GM12878 (cell line): ENCODE measurements around the gene PLCD1. TPM values are rescaled to one million over a fixed set of nuclear protein-coding genes. Genes with fewer than 3 reads are reported as not detected.

ENCODE experiments used
- ATAC-seq: fragments of 200-7000 bp; cut with Tn5 transposase; 3 replicates; pipeline ENCODE4 v1.9.1; 2020; ENCODE audit warnings: mild to moderate bottlenecking, moderate library complexity
- BruUV-seq: library from RNA; stranded (reverse); fragments of 400-500 nt; replicated peaks from 2 replicates; lab custom pipeline; 2021; lab: Mats Ljungman, UMichigan
- CTCF ChIA-PET: fragments of 300-600 bp; sonication (Branson Sonifier 250); formaldehyde crosslinking; extraction: SDS; loops from one replicate; lab custom pipeline; 2021; ENCODE audit warnings: inconsistent platforms; lab: Yijun Ruan, JAX
- POLR2A ChIA-PET: fragments of 350-600 bp; formaldehyde crosslinking; extraction: SDS; loops from one replicate; lab custom pipeline; 2021; ENCODE audit warnings: inconsistent platforms; lab: Charles Lee
- RAD21 ChIA-PET: fragments of 300-600 bp; sonication (Branson Sonifier 250); formaldehyde crosslinking; loops from one replicate; lab custom pipeline; 2023; ENCODE audit warnings: antibody characterized with exemption; ENCODE audit not compliant: unreplicated experiment; lab: Charles Lee
- SMC1A ChIA-PET: fragments of 300-600 bp; sonication (Branson Sonifier 250); formaldehyde crosslinking; loops from one replicate; lab custom pipeline; 2023; ENCODE audit not compliant: unreplicated experiment, uncharacterized antibody; lab: Charles Lee
- DNase-seq: peaks from one replicate; pipeline ENCODE4 v3.0.0-alpha.2; 2011; ENCODE audit warnings: low read depth, low spot score
- FAIRE-seq: peaks from 3 replicates; lab custom pipeline; 2011; peaks lifted over from hg19 to GRCh38; lab: Jason Lieb, UNC
- H2AFZ ChIP-seq: 2 replicates; pipeline ENCODE4 v1.6.0; 2011; ENCODE audit warnings: low read depth, low read length, control low read depth; ENCODE audit not compliant: control insufficient read depth
- H3K27ac ChIP-seq: 2 replicates; pipeline ENCODE4 v1.5.1; 2011; ENCODE audit warnings: control low read depth; ENCODE audit not compliant: control insufficient read depth, insufficient read depth
- H3K27me3 ChIP-seq, 2 experiments: replicated peaks in 1 of 2; 2 replicates each; pipeline versions ENCODE4 v1.6.0 to v1.6.1; 2011; ENCODE audit warnings: low read length in 1 of 2; ENCODE audit not compliant: control insufficient read depth in 2 of 2, insufficient read depth in 2 of 2
- H3K36me3 ChIP-seq, 2 experiments: 2 replicates each; pipeline ENCODE4 v1.5.1; 2011; ENCODE audit warnings: low read length in 1 of 2; ENCODE audit not compliant: control insufficient read depth in 2 of 2, insufficient read depth in 2 of 2
- H3K4me1 ChIP-seq: 2 replicates; pipeline ENCODE4 v1.6.1; 2011; ENCODE audit warnings: mild to moderate bottlenecking, low read length, moderate library complexity, mixed read lengths; ENCODE audit not compliant: control insufficient read depth, insufficient read depth
- H3K4me2 ChIP-seq: 2 replicates; pipeline ENCODE4 v1.6.0; 2011; ENCODE audit warnings: control low read depth; ENCODE audit not compliant: control insufficient read depth, insufficient read depth
- H3K4me3 ChIP-seq: fragments of 200-600 bp; sonication (generic); 2 replicates; pipeline ENCODE4 v1.5.1; 2016
- H3K79me2 ChIP-seq: 2 replicates; pipeline ENCODE4 v1.6.0; 2011; ENCODE audit warnings: low read length; ENCODE audit not compliant: control insufficient read depth, insufficient read depth
- H3K9ac ChIP-seq: 2 replicates; pipeline ENCODE4 v1.8.0; 2011; ENCODE audit warnings: low read length, control low read depth, mixed read lengths; ENCODE audit not compliant: control insufficient read depth, insufficient read depth
- H3K9me3 ChIP-seq: replicated peaks from 3 replicates; pipeline ENCODE4 v1.5.1; 2011; ENCODE audit warnings: mild to moderate bottlenecking, low read length; ENCODE audit not compliant: control insufficient read depth, insufficient read depth
- H4K20me1 ChIP-seq: 2 replicates; pipeline ENCODE4 v1.6.0; 2011; ENCODE audit not compliant: control insufficient read depth, insufficient read depth
- CHD2 ChIP-seq: IDR thresholded peaks from 2 replicates; pipeline ENCODE4 v1.6.1; 2011; ENCODE audit warnings: low read depth, low read length, improper control_type of control experiment, borderline replicate concordance
- HDGF ChIP-seq: fragments of 450-650 bp; IDR thresholded peaks from 2 replicates; pipeline ENCODE4 v1.6.1; 2016; ENCODE audit warnings: antibody characterized with exemption
- JUNB ChIP-seq: IDR thresholded peaks from 2 replicates; pipeline ENCODE4 v1.6.1; 2016; ENCODE audit warnings: antibody characterized with exemption, mild to moderate bottlenecking
- KAT2A ChIP-seq: conservative IDR thresholded peaks from 2 replicates; pipeline ENCODE4 v1.6.1; 2011; ENCODE audit warnings: low read depth, low read length; ENCODE audit not compliant: control insufficient read depth
- RUNX3 ChIP-seq: IDR thresholded peaks from 2 replicates; pipeline ENCODE4 v1.6.1; 2012; ENCODE audit warnings: low read length, inconsistent platforms
- STAT1 ChIP-seq: fragments of 450-650 bp; conservative IDR thresholded peaks from 2 replicates; pipeline ENCODE4 v1.6.1; 2014; ENCODE audit warnings: antibody characterized with exemption, mild to moderate bottlenecking
- TCF3 ChIP-seq: IDR thresholded peaks from 2 replicates; pipeline ENCODE4 v1.6.1; 2012; ENCODE audit warnings: low read depth, mild to moderate bottlenecking, low read length, borderline replicate concordance; ENCODE audit not compliant: insufficient read depth
- WGBS: methylation state at CpG from one replicate; pipeline ENCODE4 v1.1.6; 2016; ENCODE audit warnings: low lambda C conversion rate; ENCODE audit not compliant: insufficient replicate concordance, insufficient coverage; ENCODE audit errors: missing lambda C conversion rate; 5-methylcytosine and 5-hydroxymethylcytosine counted together
- in situ Hi-C: fragments of 300-500 bp; cut with MboI; formaldehyde crosslinking; loops from 9 replicates; pipeline ENCODE4 v1.14.3; 2018; ENCODE audit warnings: mixed read lengths
- intact Hi-C: fragments of 100-400 bp; cut with micrococcal nuclease; formaldehyde crosslinking; loops from one replicate; pipeline ENCODE4 v1.14.2; 2022; ENCODE audit not compliant: unreplicated experiment
- polyA plus RNA-seq, 11 experiments: library from polyadenylated mRNA; depleted of rRNA in 4 of 11; unstranded in 6 of 11; stranded (reverse) in 5 of 11; fragments of >200 nt; fragmentation: Nextera tagmentation in 4 of 11; fragmentation: Illumina TruSeq in 1 of 11; extraction: Ambion mirVana in 4 of 11; extraction: Trizol in 1 of 11; gene quantifications; 1 replicate in 1 of 11; 2 replicates in 10 of 11; pipeline versions ENCODE4 v1.2.1 to v1.2.3, GENCODE V29; 2011 to 2016; ENCODE audit warnings: inconsistent platforms in 2 of 11, missing spikeins in 2 of 11, low read depth in 1 of 11
- total RNA-seq, 4 experiments: library from RNA; depleted of rRNA in 3 of 4; stranded (reverse); fragments of >200 nt in 3 of 4; fragmentation: Illumina TruSeq in 1 of 4; extraction: Trizol in 1 of 4; gene quantifications; 2 replicates each; pipeline versions ENCODE4 v1.2.1 to v1.2.3, GENCODE V29; 2013 to 2021
- TF ChIP-seq, protein P1 (sequence below): IDR thresholded peaks from 2 replicates; pipeline ENCODE4 v1.6.1; 2012; ENCODE audit warnings: low read depth, low read length, improper control_type of control experiment
- TF ChIP-seq, protein P2 (sequence below): fragments of 450-650 bp; formaldehyde crosslinking; IDR thresholded peaks from 2 replicates; pipeline ENCODE4 v1.5.0; 2022; ENCODE audit warnings: mild to moderate bottlenecking, missing genetic modification characterization
- TF ChIP-seq, protein P3 (sequence below): IDR thresholded peaks from 2 replicates; pipeline ENCODE4 v1.6.1; 2012; ENCODE audit warnings: low read depth, low read length, improper control_type of control experiment

Gene PLCD1
- total and polyA plus RNA-seq, 10 of the 15 experiments (the other 5 are each of a cell fraction or from before 2014, with no cell fraction given), result 0.20 to 3.9 (median 1.2) TPM; not detected in 1

DNA sequence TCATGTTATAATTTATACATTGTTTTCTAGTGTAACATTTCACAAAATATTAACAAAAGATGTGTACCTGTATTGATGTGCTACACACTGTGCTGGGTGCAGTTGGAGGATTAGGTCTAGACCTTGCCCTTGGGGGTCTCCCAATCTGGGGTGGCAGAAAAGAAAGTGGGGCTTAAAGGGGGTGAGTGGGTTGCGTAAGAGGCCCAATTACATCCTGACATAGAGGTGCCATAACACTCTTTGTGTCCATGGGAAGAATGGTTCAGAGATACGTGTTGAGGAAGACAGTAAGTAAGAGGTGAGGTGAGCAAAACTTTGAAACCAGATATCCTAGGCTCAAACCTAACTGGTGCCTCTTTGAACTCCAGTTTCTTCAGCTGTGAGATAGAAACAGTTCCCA lies 40.6 kb upstream of the PLCD1 start:
- intact Hi-C loops, result no loop called here
- ChIA-PET POLR2A (no interaction called here), CTCF (interaction anchor here (1.1 kb wide), 1 partner anchor 66 kb away, joined by 3 read pairs; no protein-coding TSS in a partner anchor), SMC1A (interaction anchor here (0.7 kb wide), 1 partner anchor 1361 kb away, joined by 3 read pairs; no protein-coding TSS in a partner anchor), RAD21 (no interaction called here)
- FAIRE-seq, result no peak
- Histone ChIP-seq H3K9ac (no peak overlapping the region), H4K20me1 (no peaks in the 10 kb centered on the region), H3K79me2 (no peaks in the 10 kb centered on the region), H3K27me3 (no peaks in the 10 kb centered on the region), H3K4me1 (no peaks in the 10 kb centered on the region), H3K36me3 (no peaks in the 10 kb centered on the region), H3K4me2 (no peak overlapping the region), H3K4me3 (no peak overlapping the region), H2AFZ (no peak overlapping the region), H3K9me3 (no peaks in the 10 kb centered on the region), H3K27ac (no peak overlapping the region)
- ATAC-seq, result no peak
- in situ Hi-C loops, result no loop called here
- BruUV-seq, result no TSS peak
- TF ChIP-seq, protein P1, sequence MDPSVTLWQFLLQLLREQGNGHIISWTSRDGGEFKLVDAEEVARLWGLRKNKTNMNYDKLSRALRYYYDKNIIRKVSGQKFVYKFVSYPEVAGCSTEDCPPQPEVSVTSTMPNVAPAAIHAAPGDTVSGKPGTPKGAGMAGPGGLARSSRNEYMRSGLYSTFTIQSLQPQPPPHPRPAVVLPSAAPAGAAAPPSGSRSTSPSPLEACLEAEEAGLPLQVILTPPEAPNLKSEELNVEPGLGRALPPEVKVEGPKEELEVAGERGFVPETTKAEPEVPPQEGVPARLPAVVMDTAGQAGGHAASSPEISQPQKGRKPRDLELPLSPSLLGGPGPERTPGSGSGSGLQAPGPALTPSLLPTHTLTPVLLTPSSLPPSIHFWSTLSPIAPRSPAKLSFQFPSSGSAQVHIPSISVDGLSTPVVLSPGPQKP, result no peak
- TF ChIP-seq CHD2 (no peak), RUNX3 (no peak)
- WGBS, result 61% methylated on average over 2 of the region's 2 CpGs
- DNase-seq, result no peak

DNA sequence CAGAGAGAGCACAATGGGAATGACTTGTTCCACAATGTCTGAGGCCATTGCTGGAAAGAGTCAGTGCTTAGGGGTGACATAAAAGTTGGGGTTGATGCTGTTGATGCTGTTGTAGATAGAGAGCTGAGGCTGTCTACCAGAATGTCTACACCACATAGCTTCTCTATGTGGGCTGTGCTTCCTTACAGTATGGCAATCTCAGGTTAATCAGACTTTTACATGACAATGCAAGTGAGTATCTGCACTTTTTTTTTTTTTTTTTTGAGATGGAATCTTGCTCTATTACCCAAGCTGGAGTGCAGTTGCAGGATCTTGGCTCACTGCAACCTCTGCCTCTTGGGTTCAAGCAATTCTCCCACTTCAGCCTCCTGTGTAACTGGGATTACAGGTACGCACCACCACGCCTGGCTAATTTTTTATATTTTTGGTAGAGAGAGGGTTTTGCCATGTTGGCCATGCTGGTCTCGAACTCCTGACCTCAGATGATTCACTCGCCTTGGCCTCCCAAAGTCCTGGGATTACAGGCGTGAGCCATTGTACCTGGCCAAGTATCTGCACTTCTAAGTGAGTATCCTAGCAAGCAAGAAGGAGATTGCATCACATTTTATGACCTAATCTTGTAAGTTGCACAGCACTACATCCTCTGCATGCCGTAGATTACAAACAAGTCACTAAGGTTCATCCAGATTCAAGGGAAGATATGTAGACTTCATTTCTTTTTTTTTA lies 38.2 kb upstream of the PLCD1 start:
- Histone ChIP-seq H3K4me2 (no peak overlapping the region), H3K4me1 (no peaks in the 10 kb centered on the region), H3K4me3 (no peak overlapping the region), H3K27ac (no peak overlapping the region), H4K20me1 (no peaks in the 10 kb centered on the region), H3K36me3 (no peaks in the 10 kb centered on the region), H3K9ac (no peak overlapping the region), H3K27me3 (no peaks in the 10 kb centered on the region), H3K9me3 (no peaks in the 10 kb centered on the region), H2AFZ (no peak overlapping the region), H3K79me2 (no peaks in the 10 kb centered on the region)
- intact Hi-C loops (no loop called here), in situ Hi-C loops (no loop called here)
- POLR2A ChIA-PET, result no interaction called here
- WGBS, result 35% methylated on average over 6 of the region's 6 CpGs
- TF ChIP-seq KAT2A, result no peak
- TF ChIP-seq, protein P2, sequence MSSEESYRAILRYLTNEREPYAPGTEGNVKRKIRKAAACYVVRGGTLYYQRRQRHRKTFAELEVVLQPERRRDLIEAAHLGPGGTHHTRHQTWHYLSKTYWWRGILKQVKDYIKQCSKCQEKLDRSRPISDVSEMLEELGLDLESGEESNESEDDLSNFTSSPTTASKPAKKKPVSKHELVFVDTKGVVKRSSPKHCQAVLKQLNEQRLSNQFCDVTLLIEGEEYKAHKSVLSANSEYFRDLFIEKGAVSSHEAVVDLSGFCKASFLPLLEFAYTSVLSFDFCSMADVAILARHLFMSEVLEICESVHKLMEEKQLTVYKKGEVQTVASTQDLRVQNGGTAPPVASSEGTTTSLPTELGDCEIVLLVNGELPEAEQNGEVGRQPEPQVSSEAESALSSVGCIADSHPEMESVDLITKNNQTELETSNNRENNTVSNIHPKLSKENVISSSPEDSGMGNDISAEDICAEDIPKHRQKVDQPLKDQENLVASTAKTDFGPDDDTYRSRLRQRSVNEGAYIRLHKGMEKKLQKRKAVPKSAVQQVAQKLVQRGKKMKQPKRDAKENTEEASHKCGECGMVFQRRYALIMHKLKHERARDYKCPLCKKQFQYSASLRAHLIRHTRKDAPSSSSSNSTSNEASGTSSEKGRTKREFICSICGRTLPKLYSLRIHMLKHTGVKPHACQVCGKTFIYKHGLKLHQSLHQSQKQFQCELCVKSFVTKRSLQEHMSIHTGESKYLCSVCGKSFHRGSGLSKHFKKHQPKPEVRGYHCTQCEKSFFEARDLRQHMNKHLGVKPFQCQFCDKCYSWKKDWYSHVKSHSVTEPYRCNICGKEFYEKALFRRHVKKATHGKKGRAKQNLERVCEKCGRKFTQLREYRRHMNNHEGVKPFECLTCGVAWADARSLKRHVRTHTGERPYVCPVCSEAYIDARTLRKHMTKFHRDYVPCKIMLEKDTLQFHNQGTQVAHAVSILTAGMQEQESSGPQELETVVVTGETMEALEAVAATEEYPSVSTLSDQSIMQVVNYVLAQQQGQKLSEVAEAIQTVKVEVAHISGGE (CRISPR knock-in tag), result no peak
- no peak for TF ChIP-seq STAT1
- no peak for TF ChIP-seq TCF3
- TF ChIP-seq, protein P3, sequence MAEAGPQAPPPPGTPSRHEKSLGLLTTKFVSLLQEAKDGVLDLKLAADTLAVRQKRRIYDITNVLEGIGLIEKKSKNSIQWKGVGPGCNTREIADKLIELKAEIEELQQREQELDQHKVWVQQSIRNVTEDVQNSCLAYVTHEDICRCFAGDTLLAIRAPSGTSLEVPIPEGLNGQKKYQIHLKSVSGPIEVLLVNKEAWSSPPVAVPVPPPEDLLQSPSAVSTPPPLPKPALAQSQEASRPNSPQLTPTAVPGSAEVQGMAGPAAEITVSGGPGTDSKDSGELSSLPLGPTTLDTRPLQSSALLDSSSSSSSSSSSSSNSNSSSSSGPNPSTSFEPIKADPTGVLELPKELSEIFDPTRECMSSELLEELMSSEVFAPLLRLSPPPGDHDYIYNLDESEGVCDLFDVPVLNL, result no peak
- TF ChIP-seq HDGF, result no peak
- TF ChIP-seq JUNB, result no peak
- ATAC-seq (no peak), DNase-seq (no peak), FAIRE-seq (no peak)
- BruUV-seq, result no TSS peak
- CTCF ChIA-PET, result no interaction called here
- RAD21 ChIA-PET, result no interaction called here
- SMC1A ChIA-PET, result no interaction called here
